CD4-positive, alpha-beta T cell (primary cell): ENCODE measurements around the gene TOX3. TPM values are rescaled to one million over a fixed set of nuclear protein-coding genes. Genes with fewer than 3 reads are reported as not detected.

Experiments used
- ATAC-seq: fragments of 200-7000 bp; cut with Tn5 transposase; one replicate; pipeline ENCODE4 v1.10.0; 2022; ENCODE audit warnings: mild to moderate bottlenecking; ENCODE audit not compliant: poor library complexity
- CTCF ChIA-PET: fragments of 350-600 bp; sonication (Branson Sonifier 250); formaldehyde crosslinking; loops from one replicate; lab custom pipeline; 2021; ENCODE audit warnings: antibody characterized with exemption, inconsistent platforms; lab: Charles Lee
- POLR2A ChIA-PET: fragments of 350-600 bp; sonication (Branson Sonifier 250); formaldehyde crosslinking; loops from one replicate; lab custom pipeline; 2021; ENCODE audit warnings: antibody characterized with exemption, inconsistent platforms; lab: Charles Lee
- DNase-seq, 14 experiments: peaks; one replicate each; pipeline ENCODE4 v3.0.0-alpha.2; 2013 to 2020; ENCODE audit warnings: mixed read lengths in 2 of 14
- H3K27ac ChIP-seq, 2 donors: one replicate each; pipeline versions ENCODE4 v1.5.1 to v1.7.0; 2013; ENCODE audit warnings: low read length in 2 of 2, low read depth in 1 of 2, mild to moderate bottlenecking in 1 of 2
- H3K27me3 ChIP-seq, 2 experiments: 1 replicate in 1 of 2; 2 replicates in 1 of 2; pipeline versions ENCODE4 v1.6.1 to v1.7.0; 2013; ENCODE audit warnings: low read length in 2 of 2, control low read depth in 1 of 2, mild to moderate bottlenecking in 1 of 2, moderate library complexity in 1 of 2; ENCODE audit not compliant: insufficient read depth in 2 of 2, control insufficient read depth in 1 of 2
- H3K36me3 ChIP-seq: one replicate; pipeline ENCODE4 v1.6.1; 2013; ENCODE audit warnings: low read length, control low read depth; ENCODE audit not compliant: insufficient read depth
- H3K4me1 ChIP-seq: one replicate; pipeline ENCODE4 v1.6.1; 2013; ENCODE audit warnings: low read length, control low read depth; ENCODE audit not compliant: insufficient read depth
- H3K4me3 ChIP-seq: one replicate; pipeline ENCODE4 v1.5.1; 2013; ENCODE audit warnings: mild to moderate bottlenecking, low read length, moderate library complexity
- H3K9me3 ChIP-seq, 2 experiments: 1 replicate in 1 of 2; 2 replicates in 1 of 2; pipeline versions ENCODE4 v1.6.1 to v1.7.0; 2013; ENCODE audit warnings: low read length in 2 of 2, mild to moderate bottlenecking in 2 of 2, control low read depth in 1 of 2, moderate library complexity in 1 of 2; ENCODE audit not compliant: control insufficient read depth in 1 of 2, insufficient read depth in 1 of 2
- H3K27ac Mint-ChIP-seq: one replicate; pipeline ENCODE4 v1.8.0; 2020; ENCODE audit warnings: mixed read lengths
- H3K27me3 Mint-ChIP-seq: one replicate; pipeline ENCODE4 v1.8.0; 2021; ENCODE audit warnings: mixed read lengths
- H3K36me3 Mint-ChIP-seq: one replicate; pipeline ENCODE4 v1.8.0; 2021; ENCODE audit warnings: low read depth, mixed read lengths
- H3K4me1 Mint-ChIP-seq: one replicate; pipeline ENCODE4 v1.8.0; 2021; ENCODE audit warnings: low read depth, mixed read lengths
- H3K4me3 Mint-ChIP-seq: one replicate; pipeline ENCODE4 v1.8.0; 2020; ENCODE audit warnings: mild to moderate bottlenecking, mixed read lengths
- H3K9me3 Mint-ChIP-seq: one replicate; pipeline ENCODE4 v1.8.0; 2020; ENCODE audit warnings: mixed read lengths
- CTCF ChIP-seq: fragments of 200-600 bp; IDR thresholded peaks from one replicate; pipeline ENCODE4 v1.8.0; 2022; ENCODE audit warnings: antibody characterized with exemption, mild to moderate bottlenecking
- intact Hi-C, 2 experiments: fragments of 100-400 bp; cut with DNase I in 1 of 2; cut with micrococcal nuclease in 1 of 2; formaldehyde crosslinking; loops; one replicate each; pipeline versions ENCODE4 v1.15.1 to v1.9.0; 2023 to 2025; cut with DNase I, micrococcal nuclease
- total RNA-seq, 174 experiments: library from RNA in 2 of 174; stranded (reverse) in 2 of 174; gene quantifications; one replicate each; pipeline ENCODE4 v1.2.3 and lab custom pipeline; 2021 to 2026

TOX3 gene
- total RNA-seq, 2 experiments from 2014 or later = not detected

- intact Hi-C loops = no loop called here
- H3K27me3 ChIP-seq = no peaks in the 10 kb centered on the region
- no peaks in the 10 kb centered on the region for H3K36me3 Mint-ChIP-seq
These were observed 100.9 kb downstream of the TOX3 start for GRCh38 chr16:52446080-52446479.

DNA sequence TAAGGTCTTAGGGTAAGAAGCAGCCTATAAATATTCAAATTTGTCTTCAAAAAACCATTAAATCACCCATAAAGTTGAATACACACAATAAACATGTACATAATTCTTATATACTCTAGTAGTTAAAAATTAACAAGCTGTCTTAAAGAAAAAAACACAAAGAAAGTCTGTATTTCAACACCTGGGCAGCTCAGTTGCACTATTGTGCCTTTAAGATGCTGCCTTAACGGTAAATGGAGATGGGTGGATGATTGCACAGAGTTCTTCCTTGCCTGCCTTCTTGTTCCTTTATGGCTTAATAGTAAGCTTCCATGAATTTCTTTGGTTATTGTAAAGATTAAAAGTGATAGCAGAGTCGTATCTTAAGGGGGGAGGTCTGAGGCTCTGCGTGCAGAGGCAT, 105.1 kb downstream of the TOX3 start:
- H3K36me3 Mint-ChIP-seq = no peaks in the 10 kb centered on the region
- Histone ChIP-seq H3K4me1 (no peaks in the 10 kb centered on the region), H3K4me3 (no peak overlapping the region), H3K27me3 (no peaks in the 10 kb centered on the region), H3K9me3 (peaks cover 0 to 21% of the 10 kb centered on the region in 2 experiments), H3K27ac (no peak overlapping the region), H3K36me3 (no peaks in the 10 kb centered on the region)
- H3K27me3 Mint-ChIP-seq = no peaks in the 10 kb centered on the region
- ATAC-seq = no peak
- no peak overlapping the region for H3K4me3 Mint-ChIP-seq
- no peak for DNase-seq
- H3K4me1 Mint-ChIP-seq = no peaks in the 10 kb centered on the region
- POLR2A ChIA-PET = no interaction called here
- TF ChIP-seq CTCF = no peak
- CTCF ChIA-PET = no interaction called here
- H3K9me3 Mint-ChIP-seq = peaks cover 2% of the 10 kb centered on the region
- intact Hi-C loops = no loop called here
- H3K27ac Mint-ChIP-seq = no peak overlapping the region

More at GRCh38 chr16:52446080-52446479, 100.9 kb downstream of the TOX3 start:
- peaks cover 0 to 7% of the 10 kb centered on the region in 2 experiments for H3K9me3 ChIP-seq
- no peaks in the 10 kb centered on the region for H3K4me1 ChIP-seq
- ATAC-seq (no peak), DNase-seq (no peak)
- TF ChIP-seq CTCF = no peak
- CTCF ChIA-PET = no interaction called here
- Mint-ChIP-seq H3K27me3 (no peaks in the 10 kb centered on the region), H3K27ac (no peak overlapping the region), H3K4me1 (no peaks in the 10 kb centered on the region), H3K9me3 (peaks cover 2% of the 10 kb centered on the region), H3K4me3 (no peak overlapping the region)
- H3K27ac ChIP-seq = no peak overlapping the region
- no peaks in the 10 kb centered on the region for H3K36me3 ChIP-seq
- POLR2A ChIA-PET = no interaction called here
- no peak overlapping the region for H3K4me3 ChIP-seq

- no peak overlapping the region for H3K27ac ChIP-seq
- H3K36me3 ChIP-seq = no peaks in the 10 kb centered on the region
- no peaks in the 10 kb centered on the region for H3K27me3 Mint-ChIP-seq
- no peak overlapping the region for H3K4me3 Mint-ChIP-seq
- no peaks in the 10 kb centered on the region for H3K4me1 ChIP-seq
- POLR2A ChIA-PET = no interaction called here
- no peak overlapping the region for H3K27ac Mint-ChIP-seq
- no peak overlapping the region for H3K4me3 ChIP-seq
- peaks cover 0 to 21% of the 10 kb centered on the region in 2 experiments for H3K9me3 ChIP-seq
- no peaks in the 10 kb centered on the region for H3K4me1 Mint-ChIP-seq
- no peak for DNase-seq
- peaks cover 5% of the 10 kb centered on the region for H3K9me3 Mint-ChIP-seq
- no peaks in the 10 kb centered on the region for H3K27me3 ChIP-seq
- no peak for TF ChIP-seq CTCF
- intact Hi-C loops = no loop called here
- CTCF ChIA-PET = no interaction called here
- no peak for ATAC-seq
- H3K36me3 Mint-ChIP-seq = no peaks in the 10 kb centered on the region
These were observed 106.7 kb downstream of the TOX3 start for GRCh38 chr16:52440248-52440647.
